NCI-H748 (cell line): ENCODE data around the gene PAGE1.
"Not testable (repeated sequence)": the region's sequence is repeated elsewhere in the genome, so short reads cannot be mapped to it uniquely, and the experiment has no call there.

ENCODE experiments used
- DNase-seq: peaks from one replicate; lab custom pipeline; 2025; ENCODE audit not compliant: unreplicated experiment; lab: John Stamatoyannopoulos, UW

Gene PAGE1

DNA sequence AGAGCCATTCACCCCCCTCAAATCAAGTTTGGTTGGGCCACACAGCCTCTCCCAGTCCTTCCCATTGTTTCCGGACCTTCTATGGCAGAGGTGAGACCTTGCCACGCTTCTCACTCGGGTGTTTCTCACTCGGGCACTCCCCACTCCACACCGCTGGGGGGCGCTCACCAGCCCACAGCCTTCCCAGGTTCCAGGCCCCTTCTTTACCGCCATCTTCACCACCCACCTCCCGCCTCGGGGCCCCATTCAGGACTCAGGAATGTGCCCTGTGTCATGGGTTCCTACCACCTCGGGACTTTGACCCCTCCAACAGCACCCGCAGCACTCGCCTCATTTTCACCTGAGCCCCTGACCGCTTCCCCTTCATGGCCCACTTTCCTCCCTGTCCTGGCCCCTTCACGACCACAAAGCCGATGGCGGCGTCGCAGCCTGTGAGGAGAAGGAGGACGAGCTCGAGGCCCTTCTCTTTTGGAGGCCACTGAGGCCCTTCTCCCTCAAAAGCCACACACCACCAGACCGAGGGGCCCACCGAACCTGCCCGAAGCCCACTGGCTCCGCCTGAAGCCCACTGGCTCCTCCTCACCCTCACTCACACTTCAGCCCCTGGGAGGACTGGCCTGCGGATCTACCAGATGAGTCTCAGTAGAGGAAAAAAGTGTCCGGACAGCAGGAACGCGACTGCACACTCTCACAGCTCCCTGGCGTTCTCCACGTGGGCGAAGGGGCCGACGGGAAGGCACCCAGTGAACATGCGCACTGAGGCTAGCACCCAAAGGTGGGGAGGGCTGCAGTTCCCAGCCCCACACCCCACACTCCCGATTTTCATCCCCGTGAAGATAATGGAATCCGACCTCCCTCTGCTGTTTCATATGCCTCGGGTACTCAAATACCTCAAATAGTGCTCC lies at the start of gene PAGE1:
PAGE1 (minus strand) TSS at position 709 of the 905 bp plus-strand sequence. CDS start 1,214 bp downstream, outside the sequence.
- DNase-seq, result no peak

DNA sequence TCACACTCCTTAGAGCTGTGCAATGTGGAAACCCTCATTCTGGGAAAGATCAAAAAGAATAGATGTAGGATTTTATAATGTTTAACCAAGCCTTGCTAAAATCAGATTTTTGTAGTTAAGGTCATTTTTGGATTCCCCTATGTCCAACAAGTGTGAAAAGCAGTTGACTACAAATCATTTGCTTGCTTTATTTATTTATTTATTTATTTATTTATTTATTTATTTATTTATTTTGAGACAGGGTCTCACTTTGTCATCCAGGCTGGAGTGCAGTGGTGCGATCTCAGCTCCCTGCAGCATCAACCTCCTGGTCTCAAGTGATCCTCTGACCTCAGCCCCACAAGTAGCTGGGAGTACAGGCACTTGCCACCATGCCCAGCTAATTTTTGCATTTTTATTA lies 45.7 kb upstream of the PAGE1 start:
- not testable (repeated sequence) for DNase-seq

GRCh38 chrX:49727847-49728246 lies 32.1 kb upstream of the PAGE1 start:
- no peak for DNase-seq

- DNase-seq, result no peak
Observed at GRCh38 chrX:49726966-49727365, 31.2 kb upstream of the PAGE1 start.

DNA sequence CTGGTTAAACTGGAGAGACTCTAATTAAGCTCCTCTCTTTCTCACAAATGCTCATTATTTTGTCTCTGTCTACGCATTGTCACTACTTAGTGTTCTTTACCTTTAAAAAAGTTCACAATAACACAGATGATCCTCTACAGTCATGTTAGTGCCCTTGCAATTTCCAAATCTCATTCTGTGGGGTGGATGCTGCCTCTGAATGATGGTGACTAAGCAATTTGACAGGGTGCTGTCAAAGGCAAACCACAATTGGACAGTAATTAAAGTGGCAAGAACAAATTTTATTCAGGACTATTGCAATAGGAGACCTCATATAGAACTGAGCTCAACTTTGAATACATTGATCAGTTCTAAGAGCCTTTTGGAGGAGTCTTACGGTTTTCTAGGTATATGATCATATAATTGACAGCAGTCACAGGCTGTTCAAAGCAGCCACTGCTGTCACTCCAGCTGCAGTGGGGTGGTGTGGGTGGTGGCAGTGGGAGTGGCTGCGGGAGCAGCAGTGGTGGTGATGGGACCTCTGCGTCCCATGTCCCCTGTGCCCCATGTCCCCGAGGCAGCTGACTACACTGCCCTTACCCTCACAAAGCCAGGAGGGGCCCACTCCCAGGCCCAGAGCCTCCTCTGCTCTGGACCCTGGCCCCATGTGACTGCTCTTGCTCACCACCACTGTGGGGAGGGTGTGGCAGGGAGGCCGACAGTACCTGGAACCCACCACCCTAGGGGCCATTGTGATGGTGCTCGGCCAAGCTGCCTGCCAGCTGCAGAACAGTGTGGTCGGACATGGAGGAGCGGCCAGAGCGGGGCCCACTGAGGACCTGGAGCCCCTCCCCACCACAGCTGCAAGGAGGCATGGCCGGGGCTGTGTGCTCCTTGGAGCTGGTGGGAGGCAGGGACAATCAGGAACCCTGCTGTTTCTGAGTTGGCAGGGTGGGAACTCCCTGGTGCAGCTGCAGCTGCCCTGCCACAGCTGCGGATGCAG lies 30.4 kb upstream of the PAGE1 start:
- DNase-seq, result no peak

- no peak for DNase-seq
Observed at GRCh38 chrX:49725401-49725800, 29.6 kb upstream of the PAGE1 start.

GRCh38 chrX:49720106-49720505 lies 24.3 kb upstream of the PAGE1 start:
- DNase-seq, result not testable (repeated sequence)

DNA sequence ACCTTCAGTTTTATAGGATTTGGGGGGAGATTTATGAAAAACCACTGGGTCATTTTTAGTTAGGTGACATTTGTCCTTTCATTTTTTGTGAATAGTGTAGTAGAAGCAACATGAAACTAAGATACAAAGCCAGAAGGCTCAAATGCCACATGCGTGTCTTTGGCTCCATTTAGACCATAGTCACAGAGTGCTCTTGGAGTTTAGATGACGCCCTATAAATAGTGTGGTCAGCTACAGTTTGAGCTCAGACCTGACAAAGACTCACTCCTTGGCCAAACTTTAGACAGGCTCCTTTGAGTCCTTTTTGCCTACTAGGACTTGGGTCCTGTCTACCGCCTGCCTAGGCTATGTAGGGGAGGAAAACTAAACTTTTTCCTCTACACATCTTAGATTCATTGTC lies 16.8 kb upstream of the PAGE1 start:
- DNase-seq, result no peak

DNA sequence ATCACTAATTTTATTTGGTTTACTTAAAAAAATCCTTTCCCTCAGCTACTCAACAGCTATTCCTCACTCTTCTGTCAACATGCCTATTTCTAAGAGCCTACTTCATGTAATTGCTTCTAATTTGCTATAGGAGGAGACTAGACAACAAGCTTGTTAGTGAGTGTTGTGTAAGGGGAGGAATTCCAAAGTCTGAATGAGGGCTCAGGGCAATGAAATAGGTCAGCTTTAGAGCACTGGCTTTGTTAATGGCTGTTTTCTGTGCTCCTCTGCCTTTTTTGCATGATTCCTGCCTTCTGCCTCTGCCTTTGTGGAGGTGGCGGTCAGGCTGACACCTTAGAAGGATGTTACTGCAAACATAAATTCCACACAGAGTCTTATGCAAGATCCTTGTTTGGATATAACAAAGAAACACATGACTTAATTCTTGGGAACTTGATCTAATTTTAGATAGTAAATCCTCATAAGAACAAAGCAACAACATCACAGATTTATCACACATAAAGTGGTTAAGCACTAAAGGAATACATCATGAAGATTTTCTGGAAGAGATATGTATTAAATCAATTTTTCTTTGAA lies 15.0 kb upstream of the PAGE1 start:
- peak; percentile 22 for DNase-seq

- no peak for DNase-seq
Observed at GRCh38 chrX:49704691-49705404, 9.1 kb upstream of the PAGE1 start.

DNA sequence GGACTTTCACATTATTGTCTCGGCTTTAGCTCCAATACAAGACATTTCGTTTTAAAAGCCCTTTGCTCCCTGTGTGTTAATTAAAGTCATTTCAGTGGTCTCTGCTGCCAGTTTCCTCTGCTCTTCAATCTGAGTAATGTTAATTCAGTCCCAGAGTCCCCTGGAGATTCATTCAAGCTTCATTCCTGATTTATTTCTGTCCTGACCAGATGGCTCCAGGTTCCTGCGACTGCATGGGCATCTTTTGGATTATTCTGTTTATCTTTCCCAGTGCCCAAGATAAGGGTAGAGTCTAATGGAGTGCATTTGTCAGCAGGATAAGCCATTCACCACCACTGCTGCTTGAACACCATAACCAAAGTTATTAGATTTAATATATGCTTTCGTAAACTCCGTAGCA lies 6.1 kb upstream of the PAGE1 start:
- DNase-seq, result no peak

DNA sequence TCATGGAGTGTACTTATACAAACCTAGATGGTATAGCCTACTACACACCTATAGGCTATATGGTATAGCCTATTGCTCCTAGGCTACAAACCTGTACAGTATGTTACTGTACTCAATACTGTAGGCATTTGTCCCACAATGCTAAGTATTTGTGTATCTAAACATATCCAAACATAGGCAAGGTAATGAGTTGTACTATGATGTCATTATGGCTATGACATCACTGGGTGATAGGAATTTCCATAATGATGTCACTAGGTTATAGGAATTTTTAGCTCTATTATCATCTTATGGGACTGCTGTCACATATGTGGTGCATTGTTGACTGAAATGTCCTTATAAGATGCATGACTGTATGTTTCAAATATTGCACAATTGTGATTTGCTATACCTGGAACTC lies 5.5 kb upstream of the PAGE1 start:
- DNase-seq, result no peak

DNA sequence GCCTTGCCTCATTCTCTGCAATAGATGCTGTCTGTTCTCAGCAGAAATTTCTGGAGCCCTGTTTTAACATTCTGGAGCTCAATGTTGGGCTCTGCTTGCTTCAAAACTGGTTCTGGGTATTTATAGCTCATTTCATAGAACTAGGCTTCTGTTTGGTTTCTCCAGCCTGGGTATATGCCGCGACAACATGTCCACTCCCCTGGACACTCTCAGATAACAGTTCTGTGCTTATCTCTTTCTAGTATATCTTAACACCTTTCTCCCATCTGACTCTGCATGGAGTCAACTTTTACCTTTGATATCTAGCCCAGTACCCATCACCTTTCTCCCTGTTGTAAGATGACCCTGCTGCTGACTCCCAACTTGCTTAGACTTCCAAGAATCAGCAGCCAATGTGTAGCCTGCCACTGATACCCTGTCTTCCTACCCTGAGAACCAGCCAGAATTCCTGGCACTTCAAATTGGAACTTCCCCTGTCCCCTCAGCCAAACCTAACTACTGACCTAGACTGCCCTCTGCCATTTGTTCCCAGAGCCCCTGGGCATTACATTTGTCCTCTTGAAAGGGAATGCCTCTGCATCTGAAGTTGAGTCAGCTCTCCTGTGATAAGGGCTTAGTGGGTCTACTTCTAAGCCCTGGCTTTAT lies 20.6 kb downstream of the PAGE1 start:
- DNase-seq, result no peak

DNA sequence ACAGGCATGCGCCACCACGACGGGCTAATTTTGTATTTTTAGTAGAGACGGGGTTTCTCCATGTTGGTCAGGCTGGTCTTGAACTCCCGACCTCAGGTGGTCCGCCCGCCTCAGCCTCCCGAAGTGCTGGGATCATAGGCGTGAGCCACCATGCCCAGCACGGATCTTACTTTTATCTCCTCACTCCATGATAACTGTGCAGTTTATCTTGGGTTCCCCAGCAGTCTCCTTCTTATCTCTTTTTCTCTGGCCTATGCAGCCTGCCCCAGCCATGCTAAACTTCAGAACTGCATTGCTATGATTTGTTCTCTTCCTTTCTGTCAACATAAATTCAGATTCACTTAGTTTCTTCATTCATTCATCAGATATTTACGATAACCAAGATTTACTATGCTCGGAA lies 22.4 kb downstream of the PAGE1 start:
- DNase-seq, result no peak

DNA sequence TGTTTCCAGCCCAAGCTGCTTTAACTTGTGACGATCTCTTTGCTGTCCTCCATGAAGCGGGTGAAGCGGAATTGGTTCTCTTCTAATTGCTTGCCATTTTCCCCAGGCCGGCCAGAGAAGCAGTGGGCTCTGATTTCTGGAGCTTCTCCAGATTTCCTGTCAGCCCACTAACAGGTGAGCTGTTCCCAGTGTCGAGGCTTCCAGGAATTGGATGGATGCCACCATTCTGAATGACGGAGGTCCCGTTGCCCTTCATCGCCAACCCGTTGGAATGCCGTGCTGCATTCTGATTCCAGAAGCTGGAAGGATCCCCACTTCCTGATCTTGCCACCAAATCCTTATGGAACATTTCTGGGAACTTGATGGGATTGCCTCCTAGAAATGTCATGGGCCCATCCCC lies 31.0 kb downstream of the PAGE1 start:
- DNase-seq, result no peak

DNA sequence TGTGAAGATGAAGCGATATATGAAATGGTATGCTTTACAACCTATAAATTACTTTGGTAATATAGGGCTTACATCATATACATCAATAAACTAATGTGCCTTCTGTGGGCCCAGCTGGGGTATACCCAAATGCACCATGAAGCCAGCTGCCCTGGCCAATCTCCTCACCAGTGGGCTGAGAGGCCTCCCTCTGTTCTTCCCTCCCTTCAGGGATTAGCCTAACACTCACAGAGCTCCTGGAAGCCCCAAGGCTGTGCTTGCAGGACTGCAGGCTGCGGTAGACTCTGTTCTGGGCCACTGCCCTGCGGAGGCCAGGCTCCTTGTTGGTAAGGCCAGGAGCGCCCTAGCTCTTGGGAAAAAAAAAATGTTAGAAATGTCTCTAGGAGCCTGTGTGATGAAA lies 33.9 kb downstream of the PAGE1 start:
- no peak for DNase-seq

GRCh38 chrX:49659771-49660170 lies 36.0 kb downstream of the PAGE1 start:
- no peak for DNase-seq

GRCh38 chrX:49656533-49656932 lies 39.3 kb downstream of the PAGE1 start:
- no peak for DNase-seq

DNA sequence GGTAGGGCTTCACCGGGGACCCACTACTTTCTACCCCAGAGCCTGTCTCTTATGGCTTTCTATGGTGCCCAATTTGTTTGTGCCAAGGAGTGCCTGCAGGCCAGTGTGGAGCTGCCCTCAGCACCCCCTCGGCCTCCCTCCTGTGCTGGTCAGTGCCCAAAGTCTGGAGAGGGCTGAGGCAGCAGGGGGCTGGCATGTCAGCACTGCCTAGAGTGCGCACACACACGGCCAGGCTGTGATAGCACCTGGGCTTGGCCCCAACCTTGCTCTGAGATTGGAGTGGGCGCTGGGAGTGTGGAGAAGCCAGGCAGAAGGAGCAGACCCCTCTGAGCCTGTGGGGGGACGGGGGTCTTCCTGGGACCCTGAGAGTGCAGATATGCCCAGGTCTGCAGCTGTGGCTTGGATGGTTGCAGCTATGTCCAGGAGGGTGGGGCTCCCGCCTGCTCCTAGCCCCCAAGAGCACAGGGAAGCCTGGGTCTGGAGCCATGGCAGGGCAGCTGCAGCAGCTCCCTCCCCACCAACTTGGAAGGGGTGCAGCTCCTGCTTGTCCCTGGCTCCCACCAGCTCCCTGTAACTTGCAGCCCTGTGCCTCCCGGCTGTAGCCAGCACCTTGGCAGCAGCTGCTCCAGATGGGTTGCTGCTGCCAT lies 50.7 kb downstream of the PAGE1 start:
- DNase-seq, result no peak
